Ovary (tissue), 9 donors: Measurements from ENCODE around the gene DDIT4. TPM values are rescaled to one million over a fixed set of nuclear protein-coding genes. Genes with fewer than 3 reads are reported as not detected.

ENCODE experiments used
- DNase-seq, 5 donors: peaks; one replicate each; pipeline ENCODE4 v3.0.0-alpha.2; 2019 to 2020
- H3K27ac ChIP-seq, 2 donors: fragments of 200-600 bp; one replicate each; pipeline versions ENCODE4 v1.5.1 to v1.8.0; 2019 to 2022
- H3K27me3 ChIP-seq: fragments of 200-600 bp; one replicate; pipeline ENCODE4 v1.8.0; 2022
- H3K36me3 ChIP-seq: fragments of 200-600 bp; sonication (generic); one replicate; pipeline ENCODE4 v1.5.1; 2019
- H3K4me1 ChIP-seq: one replicate; pipeline ENCODE4 v1.8.1; 2013; ENCODE audit warnings: mild to moderate bottlenecking, moderate library complexity; ENCODE audit not compliant: insufficient read depth
- H3K4me3 ChIP-seq: fragments of 200-600 bp; sonication (generic); one replicate; pipeline ENCODE4 v1.5.1; 2017
- H3K9me3 ChIP-seq, 2 donors: fragments of 200-600 bp in 1 of 2; sonication (generic) in 1 of 2; one replicate each; pipeline versions ENCODE4 v1.5.1 to v1.8.1; 2013 to 2019; ENCODE audit warnings: mild to moderate bottlenecking in 1 of 2, moderate library complexity in 1 of 2
- CTCF ChIP-seq, 3 donors: fragments of 450-650 bp in 2 of 3; fragments of 200-600 bp in 1 of 3; IDR thresholded peaks; one replicate each; pipeline versions ENCODE4 v1.5.1 to v1.8.0; 2016 to 2022; ENCODE audit warnings: antibody characterized with exemption in 3 of 3, mild to moderate bottlenecking in 1 of 3
- EP300 ChIP-seq: sonication (generic); formaldehyde crosslinking; IDR thresholded peaks from one replicate; pipeline ENCODE4 v1.6.1; 2017; ENCODE audit warnings: antibody characterized with exemption
- POLR2A ChIP-seq: fragments of 450-650 bp; IDR thresholded peaks from one replicate; pipeline ENCODE4 v1.6.1; 2017; ENCODE audit warnings: antibody characterized with exemption, mild to moderate bottlenecking, moderate library complexity
- WGBS, 3 donors: extraction: QIAGEN DNeasy Blood & Tissue Kit in 1 of 3; methylation state at CpG; one replicate each; pipeline versions ENCODE4 v1.1.5 to v1.1.7; 2013 to 2017; 5-methylcytosine and 5-hydroxymethylcytosine counted together
- intact Hi-C, 4 donors: fragments of 100-400 bp; cut with DNase I; formaldehyde crosslinking; loops; one replicate each; pipeline versions ENCODE4 v1.11.0 to v1.15.1; 2022 to 2023
- polyA plus RNA-seq, 2 donors: library from polyadenylated mRNA; stranded (reverse); fragments of 200-250 nt in 1 of 2; fragments of 350-450 nt in 1 of 2; fragmentation: Illumina TruSeq in 1 of 2; extraction: RNeasy Lipid Tissue Mini Kit (QIAGEN cat#74804) in 1 of 2; gene quantifications; one replicate each; pipeline ENCODE4 v1.2.3, GENCODE V29; 2013 to 2014
- total RNA-seq, 7 donors: library from RNA; depleted of rRNA in 2 of 7; stranded (reverse); fragments of >200 nt in 2 of 7; fragmentation: NEBNext Ultra II Directional in 3 of 7; extraction: Animal tissue kit (Norgen Biotek cat#: 25700) in 3 of 7; gene quantifications; one replicate each; pipeline versions ENCODE4 v1.1.0 to v1.2.4, GENCODE V29; 2016 to 2023
- donor health status: DM: no; HTN: no; CAD: no; lungs with moderate emphysema.
- donor health status: DM: no; HTN: no; CAD: no.
- donor health status: Bipolar disorder and iron deficiency.
- donor health status: DM: yes; HTN: yes; CAD: no.
- donor health status: DM: no; HTN: no; CAD: no.
- donor health status: DM: yes; HTN: yes; CAD: no.

DDIT4 gene
- total and polyA plus RNA-seq, 9 donors = 46.6 to 1,952 (median 524) TPM

- no peak for TF ChIP-seq CTCF (IDR thresholded peaks at IDR 0.05)
- TF ChIP-seq POLR2A = no peak
- no peak for TF ChIP-seq EP300
- Histone ChIP-seq H3K27ac (peak overlapping the region; percentile 29 to 86), H3K4me3 (no peak overlapping the region), H3K36me3 (no peaks in the 10 kb centered on the region), H3K4me1 (peaks cover 14% of the 10 kb centered on the region), H3K27me3 (no peaks in the 10 kb centered on the region), H3K9me3 (no peaks in the 10 kb centered on the region)
- 51 to 70% (median 52%) methylated on average over 2 of the region's 2 CpGs for WGBS, 3 donors
- intact Hi-C loops = no loop called here
- peak in 1 of 5 donors; percentile 7 for DNase-seq
Observed at GRCh38 chr10:72228318-72228751, 45.4 kb upstream of the DDIT4 start.

- intact Hi-C loops = loop anchor here in 1 of 4 donors (10.0 kb wide), 1 partner anchor 95 kb away; no protein-coding TSS in a partner anchor
- no peak overlapping the region for H3K4me3 ChIP-seq
- peak in 2 of 5 donors; percentile 35 to 39 for DNase-seq
- no peaks in the 10 kb centered on the region for H3K27me3 ChIP-seq
- peak overlapping the region; percentile 52 to 86 for H3K27ac ChIP-seq
- no peaks in the 10 kb centered on the region for H3K9me3 ChIP-seq
- no peaks in the 10 kb centered on the region for H3K36me3 ChIP-seq
- H3K4me1 ChIP-seq = peaks cover 11% of the 10 kb centered on the region
- TF ChIP-seq POLR2A = no peak
- TF ChIP-seq EP300 = peak; percentile 71
- WGBS, 3 donors = 14 to 29% (median 15%) methylated on average over 8 of the region's 8 CpGs
Observed at GRCh38 chr10:72229261-72230251, 44.2 kb upstream of the DDIT4 start.

GRCh38 chr10:72233621-72234020 lies 40.1 kb upstream of the DDIT4 start:
- H3K27ac ChIP-seq = no peak overlapping the region
- peaks cover 9% of the 10 kb centered on the region for H3K4me1 ChIP-seq
- DNase-seq = no peak
- H3K27me3 ChIP-seq = no peaks in the 10 kb centered on the region
- intact Hi-C loops = loop anchor here in 1 of 4 donors (10.0 kb wide), 1 partner anchor 91 kb away; no protein-coding TSS in a partner anchor
- no peaks in the 10 kb centered on the region for H3K9me3 ChIP-seq
- H3K4me3 ChIP-seq = no peak overlapping the region
- no peaks in the 10 kb centered on the region for H3K36me3 ChIP-seq
- TF ChIP-seq CTCF (IDR thresholded peaks at IDR 0.05) (no peak), POLR2A (no peak)

GRCh38 chr10:72234560-72235095 lies 39.1 kb upstream of the DDIT4 start:
- H3K36me3 ChIP-seq = no peaks in the 10 kb centered on the region
- DNase-seq = peak in 1 of 5 donors; percentile 9
- no peak overlapping the region for H3K27ac ChIP-seq
- TF ChIP-seq POLR2A (no peak), CTCF (IDR thresholded peaks at IDR 0.05) (no peak), EP300 (no peak)
- H3K4me3 ChIP-seq = no peak overlapping the region
- peaks cover 6% of the 10 kb centered on the region for H3K4me1 ChIP-seq
- no peaks in the 10 kb centered on the region for H3K9me3 ChIP-seq
- intact Hi-C loops = loop anchor here in 1 of 4 donors (10.0 kb wide), 1 partner anchor 90 kb away; no protein-coding TSS in a partner anchor
- no peaks in the 10 kb centered on the region for H3K27me3 ChIP-seq
- WGBS, 3 donors = 70 to 73% (median 71%) methylated on average over 6 of the region's 6 CpGs
